Astrocyte (in vitro differentiated cells and primary cell): ENCODE results near the gene IQCN.

ENCODE experiments used
- EZH2 ChIP-seq: IDR thresholded peaks from 2 replicates; pipeline ENCODE4 v1.6.1; 2012; ENCODE audit warnings: mild to moderate bottlenecking, low read length, inconsistent platforms; ENCODE audit not compliant: insufficient read depth
- TF ChIP-seq, protein P1 (sequence below): IDR thresholded peaks from 2 replicates; pipeline ENCODE4 v1.5.1; 2011; ENCODE audit warnings: low read depth, mild to moderate bottlenecking, inconsistent platforms, low read length, moderate library complexity; ENCODE audit not compliant: insufficient read depth

DNA sequence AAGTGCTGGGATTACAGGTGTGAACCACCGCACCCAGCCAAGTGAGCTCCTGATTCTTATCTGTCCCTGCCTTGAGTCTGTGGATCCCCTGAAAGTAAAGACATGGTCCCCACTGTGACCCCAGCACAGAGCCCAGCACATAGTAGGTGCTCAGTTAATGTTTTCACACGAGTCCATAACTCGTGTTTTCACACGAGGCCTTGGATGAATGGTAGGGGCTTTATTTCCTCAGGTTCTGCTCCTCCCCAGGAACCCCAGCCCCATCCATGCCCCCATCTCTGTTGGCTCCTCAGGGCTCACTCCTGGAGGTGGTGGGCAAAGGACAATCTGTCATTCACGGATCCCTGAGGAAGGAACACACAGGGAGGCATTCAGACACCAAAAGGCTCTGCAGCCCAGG lies 24.4 kb downstream of the IQCN start:
- TF ChIP-seq, protein P1, sequence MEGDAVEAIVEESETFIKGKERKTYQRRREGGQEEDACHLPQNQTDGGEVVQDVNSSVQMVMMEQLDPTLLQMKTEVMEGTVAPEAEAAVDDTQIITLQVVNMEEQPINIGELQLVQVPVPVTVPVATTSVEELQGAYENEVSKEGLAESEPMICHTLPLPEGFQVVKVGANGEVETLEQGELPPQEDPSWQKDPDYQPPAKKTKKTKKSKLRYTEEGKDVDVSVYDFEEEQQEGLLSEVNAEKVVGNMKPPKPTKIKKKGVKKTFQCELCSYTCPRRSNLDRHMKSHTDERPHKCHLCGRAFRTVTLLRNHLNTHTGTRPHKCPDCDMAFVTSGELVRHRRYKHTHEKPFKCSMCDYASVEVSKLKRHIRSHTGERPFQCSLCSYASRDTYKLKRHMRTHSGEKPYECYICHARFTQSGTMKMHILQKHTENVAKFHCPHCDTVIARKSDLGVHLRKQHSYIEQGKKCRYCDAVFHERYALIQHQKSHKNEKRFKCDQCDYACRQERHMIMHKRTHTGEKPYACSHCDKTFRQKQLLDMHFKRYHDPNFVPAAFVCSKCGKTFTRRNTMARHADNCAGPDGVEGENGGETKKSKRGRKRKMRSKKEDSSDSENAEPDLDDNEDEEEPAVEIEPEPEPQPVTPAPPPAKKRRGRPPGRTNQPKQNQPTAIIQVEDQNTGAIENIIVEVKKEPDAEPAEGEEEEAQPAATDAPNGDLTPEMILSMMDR: no peak
- TF ChIP-seq EZH2: no peak
